HepG2 (cell line): ENCODE results near the gene CFAP99. TPM values are rescaled to one million over a fixed set of nuclear protein-coding genes. Genes with fewer than 3 reads are reported as not detected.

Experiments
- MTA1 ChIP-seq: sonication (generic); formaldehyde crosslinking; IDR thresholded peaks from 2 replicates; pipeline ENCODE4 v1.4.0; 2020; ENCODE audit warnings: missing genetic modification reagents, mild to moderate bottlenecking, borderline replicate concordance
- ZNF451 ChIP-seq: sonication (generic); formaldehyde crosslinking; IDR thresholded peaks from 2 replicates; pipeline ENCODE4 v1.5.0; 2020; ENCODE audit warnings: mild to moderate bottlenecking, missing genetic modification reagents
- polyA plus RNA-seq, 8 experiments: library from polyadenylated mRNA; depleted of rRNA in 3 of 8; stranded (reverse) in 7 of 8; unstranded in 1 of 8; fragments of >200 nt; fragmentation: Illumina TruSeq in 4 of 8; extraction: Trizol in 4 of 8; gene quantifications; 2 replicates each; pipeline versions ENCODE4 v1.2.1 to v1.2.3, GENCODE V29; 2011 to 2016; ENCODE audit warnings: low read depth in 4 of 8, missing spikeins in 1 of 8, mixed read lengths in 1 of 8; ENCODE audit not compliant: insufficient read depth in 1 of 8
- total RNA-seq, 5 experiments: library from RNA; depleted of rRNA; stranded (reverse); fragments of >200 nt; fragmentation: Illumina TruSeq; extraction: Trizol; gene quantifications; 2 replicates each; pipeline ENCODE4 v1.2.3, GENCODE V29; 2016; ENCODE audit warnings: low read depth in 1 of 5
- TF ChIP-seq, protein P1 (sequence below): sonication (generic); formaldehyde crosslinking; IDR thresholded peaks from 2 replicates; pipeline ENCODE4 v1.4.0; 2020; ENCODE audit warnings: mild to moderate bottlenecking, missing genetic modification reagents
- TF ChIP-seq, protein P2 (sequence below), 2 experiments: sonication (generic) in 1 of 2; formaldehyde crosslinking in 1 of 2; IDR thresholded peaks; 2 replicates each; pipeline versions ENCODE4 v1.5.1 to v1.6.1; 2011 to 2020; ENCODE audit warnings: borderline replicate concordance in 1 of 2, low read depth in 1 of 2, low read length in 1 of 2, mild to moderate bottlenecking in 1 of 2, missing genetic modification reagents in 1 of 2, moderate library complexity in 1 of 2

The CFAP99 gene
- total and polyA plus RNA-seq, 2 of the 13 experiments (the other 11 are each of a cell fraction or from before 2014, with no cell fraction given) = not detected

DNA sequence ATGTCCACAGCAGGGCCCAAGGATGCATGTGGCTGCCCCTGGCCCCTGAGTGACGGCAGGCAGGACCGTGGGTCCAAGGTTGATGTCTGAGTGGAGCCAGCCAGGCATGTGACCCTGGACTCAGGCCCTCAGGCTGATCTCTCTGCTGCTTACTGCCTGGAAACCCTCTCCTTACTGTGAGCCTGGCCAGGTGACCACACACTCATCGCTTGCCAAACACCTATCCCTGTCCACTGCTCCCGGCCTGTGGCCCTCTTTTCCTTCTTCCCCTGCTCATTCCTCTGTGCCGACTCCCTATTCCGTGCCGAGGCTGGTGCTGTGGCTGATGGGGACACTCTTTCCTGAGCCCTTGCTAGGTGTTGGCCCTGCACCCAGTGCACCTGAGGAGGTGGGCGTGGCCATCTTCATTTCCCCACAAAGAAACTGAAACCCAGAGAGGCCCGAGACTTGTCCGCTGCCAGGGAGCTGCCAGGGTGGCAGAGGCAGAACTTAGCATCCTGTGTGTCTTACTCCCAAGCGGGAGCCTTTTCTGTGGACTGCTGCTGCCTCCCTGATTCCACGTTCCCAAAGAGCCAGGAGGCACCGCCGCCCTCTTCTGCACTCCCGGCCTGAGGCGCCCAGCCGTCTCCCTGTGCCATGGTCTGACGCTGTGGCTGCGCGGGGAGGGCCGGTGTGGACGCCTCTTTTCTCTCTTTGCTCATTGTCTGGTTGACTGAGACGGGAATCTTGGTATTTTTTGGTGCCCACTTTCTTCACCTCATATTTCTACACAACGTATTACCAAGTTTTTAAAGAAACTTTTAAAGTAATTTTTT lies 38.9 kb downstream of the CFAP99 start (continued):
- TF ChIP-seq, protein P1, sequence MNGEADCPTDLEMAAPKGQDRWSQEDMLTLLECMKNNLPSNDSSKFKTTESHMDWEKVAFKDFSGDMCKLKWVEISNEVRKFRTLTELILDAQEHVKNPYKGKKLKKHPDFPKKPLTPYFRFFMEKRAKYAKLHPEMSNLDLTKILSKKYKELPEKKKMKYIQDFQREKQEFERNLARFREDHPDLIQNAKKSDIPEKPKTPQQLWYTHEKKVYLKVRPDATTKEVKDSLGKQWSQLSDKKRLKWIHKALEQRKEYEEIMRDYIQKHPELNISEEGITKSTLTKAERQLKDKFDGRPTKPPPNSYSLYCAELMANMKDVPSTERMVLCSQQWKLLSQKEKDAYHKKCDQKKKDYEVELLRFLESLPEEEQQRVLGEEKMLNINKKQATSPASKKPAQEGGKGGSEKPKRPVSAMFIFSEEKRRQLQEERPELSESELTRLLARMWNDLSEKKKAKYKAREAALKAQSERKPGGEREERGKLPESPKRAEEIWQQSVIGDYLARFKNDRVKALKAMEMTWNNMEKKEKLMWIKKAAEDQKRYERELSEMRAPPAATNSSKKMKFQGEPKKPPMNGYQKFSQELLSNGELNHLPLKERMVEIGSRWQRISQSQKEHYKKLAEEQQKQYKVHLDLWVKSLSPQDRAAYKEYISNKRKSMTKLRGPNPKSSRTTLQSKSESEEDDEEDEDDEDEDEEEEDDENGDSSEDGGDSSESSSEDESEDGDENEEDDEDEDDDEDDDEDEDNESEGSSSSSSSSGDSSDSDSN (CRISPR knock-in tag) = peak; percentile 28; the same call in 1 of the 2 replicates
- TF ChIP-seq MTA1 (CRISPR knock-in tag) = peak; percentile 44; the same call in 1 of the 2 replicates
- 0 out of 2 replicates have a peak, but pooled peaks have one; percentile 22 for TF ChIP-seq ZNF451
- TF ChIP-seq, protein P2, sequence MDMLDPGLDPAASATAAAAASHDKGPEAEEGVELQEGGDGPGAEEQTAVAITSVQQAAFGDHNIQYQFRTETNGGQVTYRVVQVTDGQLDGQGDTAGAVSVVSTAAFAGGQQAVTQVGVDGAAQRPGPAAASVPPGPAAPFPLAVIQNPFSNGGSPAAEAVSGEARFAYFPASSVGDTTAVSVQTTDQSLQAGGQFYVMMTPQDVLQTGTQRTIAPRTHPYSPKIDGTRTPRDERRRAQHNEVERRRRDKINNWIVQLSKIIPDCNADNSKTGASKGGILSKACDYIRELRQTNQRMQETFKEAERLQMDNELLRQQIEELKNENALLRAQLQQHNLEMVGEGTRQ (IDR thresholded peaks at IDR 0.05; ENCODE audit: low read depth, low read length) = no peak
- TF ChIP-seq, protein P2 (CRISPR knock-in tag; IDR thresholded peaks at IDR 0.05; ENCODE audit: borderline replicate concordance) = peak; percentile 33; the same call in 1 of the 2 replicates
